ENCODE measurements around the gene PTPRU.

The PTPRU gene

GRCh38 chr1:29247571-29248273 is 11.4 kb downstream of the PTPRU start:
- H3K27ac ChIP-seq (ENCODE audit: low read length): no peak overlapping the region
- H3K4me3 ChIP-seq (ENCODE audit: low read length): no peak overlapping the region
- H3K9ac ChIP-seq (ENCODE audit: low read length): no peak overlapping the region
- peaks cover 22% of the 10 kb centered on the region for H3K4me1 ChIP-seq (ENCODE audit: control insufficient read depth, low read depth, low read length)
- no peaks in the 10 kb centered on the region for H3K9me3 ChIP-seq (ENCODE audit: control insufficient read depth, low read depth, low read length)
- no peaks in the 10 kb centered on the region for H3K36me3 ChIP-seq (ENCODE audit: control insufficient read depth, low read depth, low read length)
- H3K27me3 ChIP-seq (ENCODE audit: control insufficient read depth, insufficient read depth, low read length): no peaks in the 10 kb centered on the region

GRCh38 chr1:29248409-29248808 is 12.1 kb downstream of the PTPRU start:
- Histone ChIP-seq H3K4me3 (ENCODE audit: low read length) (no peak overlapping the region), H3K4me1 (ENCODE audit: control insufficient read depth, low read depth, low read length) (peaks cover 22% of the 10 kb centered on the region), H3K9me3 (ENCODE audit: control insufficient read depth, low read depth, low read length) (no peaks in the 10 kb centered on the region), H3K36me3 (ENCODE audit: control insufficient read depth, low read depth, low read length) (no peaks in the 10 kb centered on the region), H3K27ac (ENCODE audit: low read length) (peak overlapping the region; percentile 9), H3K9ac (ENCODE audit: low read length) (no peak overlapping the region), H3K27me3 (ENCODE audit: control insufficient read depth, insufficient read depth, low read length) (no peaks in the 10 kb centered on the region)

- H3K9ac ChIP-seq (ENCODE audit: low read length): peak overlapping the region; percentile 22
- H3K4me1 ChIP-seq (ENCODE audit: control insufficient read depth, low read depth, low read length): peaks cover 22% of the 10 kb centered on the region
- peak overlapping the region; percentile 70 for H3K27ac ChIP-seq (ENCODE audit: low read length)
- H3K27me3 ChIP-seq (ENCODE audit: control insufficient read depth, insufficient read depth, low read length): no peaks in the 10 kb centered on the region
- no peaks in the 10 kb centered on the region for H3K9me3 ChIP-seq (ENCODE audit: control insufficient read depth, low read depth, low read length)
- no peaks in the 10 kb centered on the region for H3K36me3 ChIP-seq (ENCODE audit: control insufficient read depth, low read depth, low read length)
- H3K4me3 ChIP-seq (ENCODE audit: low read length): peak overlapping the region; percentile 35
Observed at GRCh38 chr1:29249170-29249691, 12.9 kb downstream of the PTPRU start.

DNA sequence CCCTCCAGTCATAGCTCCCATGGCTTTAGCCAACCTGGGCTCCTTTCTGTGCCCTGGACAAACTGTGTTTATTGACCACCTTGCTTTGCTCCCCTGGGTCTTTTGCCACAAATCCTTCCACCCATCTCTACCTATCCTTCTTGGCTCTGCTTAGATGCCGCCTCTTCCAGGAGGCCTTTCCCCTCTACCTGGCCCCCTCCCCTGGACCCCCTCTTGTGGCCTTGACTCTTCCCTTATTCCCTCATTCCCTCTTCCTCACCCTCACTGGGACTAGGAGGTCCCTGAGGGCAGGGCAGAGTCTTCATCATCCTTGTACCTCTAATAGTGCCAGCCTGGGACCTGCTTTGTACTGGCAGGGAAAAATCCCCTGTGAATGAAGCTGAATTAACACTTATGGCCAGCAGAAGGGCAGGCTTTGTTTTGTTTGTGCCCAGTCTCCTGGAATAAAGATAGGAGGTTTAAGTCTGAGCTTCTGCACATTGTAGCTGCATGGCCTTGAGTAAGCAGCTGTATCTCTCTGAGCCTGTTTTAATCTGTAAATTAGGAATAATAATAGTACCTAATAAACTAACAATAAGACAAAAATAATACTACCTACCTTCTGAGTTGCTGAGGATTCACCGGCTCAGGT is 13.7 kb downstream of the PTPRU start:
- no peaks in the 10 kb centered on the region for H3K36me3 ChIP-seq (ENCODE audit: control insufficient read depth, low read depth, low read length)
- no peaks in the 10 kb centered on the region for H3K9me3 ChIP-seq (ENCODE audit: control insufficient read depth, low read depth, low read length)
- H3K27ac ChIP-seq (ENCODE audit: low read length): peak overlapping the region; percentile 70
- H3K27me3 ChIP-seq (ENCODE audit: control insufficient read depth, insufficient read depth, low read length): no peaks in the 10 kb centered on the region
- H3K4me3 ChIP-seq (ENCODE audit: low read length): no peak overlapping the region
- H3K4me1 ChIP-seq (ENCODE audit: control insufficient read depth, low read depth, low read length): peaks cover 22% of the 10 kb centered on the region
- peak overlapping the region; percentile 22 for H3K9ac ChIP-seq (ENCODE audit: low read length)

GRCh38 chr1:29251164-29252124 is 15.1 kb downstream of the PTPRU start:
- H3K4me3 ChIP-seq (ENCODE audit: low read length): no peak overlapping the region
- no peak overlapping the region for H3K9ac ChIP-seq (ENCODE audit: low read length)
- no peaks in the 10 kb centered on the region for H3K27me3 ChIP-seq (ENCODE audit: control insufficient read depth, insufficient read depth, low read length)
- no peaks in the 10 kb centered on the region for H3K9me3 ChIP-seq (ENCODE audit: control insufficient read depth, low read depth, low read length)
- H3K27ac ChIP-seq (ENCODE audit: low read length): no peak overlapping the region
- no peaks in the 10 kb centered on the region for H3K36me3 ChIP-seq (ENCODE audit: control insufficient read depth, low read depth, low read length)
- H3K4me1 ChIP-seq (ENCODE audit: control insufficient read depth, low read depth, low read length): peaks cover 26% of the 10 kb centered on the region

GRCh38 chr1:29253180-29253579 is 16.9 kb downstream of the PTPRU start:
- Histone ChIP-seq H3K27ac (ENCODE audit: low read length) (no peak overlapping the region), H3K27me3 (ENCODE audit: control insufficient read depth, insufficient read depth, low read length) (peaks cover 15% of the 10 kb centered on the region), H3K4me3 (ENCODE audit: low read length) (no peak overlapping the region), H3K9me3 (ENCODE audit: control insufficient read depth, low read depth, low read length) (no peaks in the 10 kb centered on the region), H3K4me1 (ENCODE audit: control insufficient read depth, low read depth, low read length) (peaks cover 35% of the 10 kb centered on the region), H3K9ac (ENCODE audit: low read length) (no peak overlapping the region), H3K36me3 (ENCODE audit: control insufficient read depth, low read depth, low read length) (no peaks in the 10 kb centered on the region)

DNA sequence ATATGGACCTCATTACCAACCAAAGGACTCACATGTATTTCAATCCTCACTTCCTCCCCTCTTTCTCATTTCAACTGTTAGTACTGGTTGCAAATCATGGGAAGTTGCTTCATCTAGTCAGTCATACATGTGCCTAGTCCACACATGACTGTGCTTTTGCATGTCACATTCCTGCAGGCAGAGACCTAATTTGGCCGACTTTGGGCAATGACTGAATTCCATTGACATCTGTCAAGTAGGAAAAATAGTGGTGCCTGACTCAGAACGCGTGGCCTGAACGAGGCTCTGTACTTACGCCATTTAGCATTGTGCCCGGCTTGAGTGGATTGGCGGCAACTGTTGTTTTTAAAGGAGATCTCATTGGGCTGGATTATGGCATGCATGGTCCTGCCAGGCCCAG is 18.0 kb downstream of the PTPRU start:
- Histone ChIP-seq H3K36me3 (ENCODE audit: control insufficient read depth, low read depth, low read length) (no peaks in the 10 kb centered on the region), H3K4me1 (ENCODE audit: control insufficient read depth, low read depth, low read length) (peaks cover 25% of the 10 kb centered on the region), H3K4me3 (ENCODE audit: low read length) (no peak overlapping the region), H3K9me3 (ENCODE audit: control insufficient read depth, low read depth, low read length) (no peaks in the 10 kb centered on the region), H3K27me3 (ENCODE audit: control insufficient read depth, insufficient read depth, low read length) (peaks cover 27% of the 10 kb centered on the region), H3K27ac (ENCODE audit: low read length) (no peak overlapping the region), H3K9ac (ENCODE audit: low read length) (no peak overlapping the region)

- H3K27ac ChIP-seq (ENCODE audit: low read length): no peak overlapping the region
- H3K36me3 ChIP-seq (ENCODE audit: control insufficient read depth, low read depth, low read length): no peaks in the 10 kb centered on the region
- H3K9ac ChIP-seq (ENCODE audit: low read length): no peak overlapping the region
- no peak overlapping the region for H3K4me3 ChIP-seq (ENCODE audit: low read length)
- H3K27me3 ChIP-seq (ENCODE audit: control insufficient read depth, insufficient read depth, low read length): peaks cover 31% of the 10 kb centered on the region
- H3K9me3 ChIP-seq (ENCODE audit: control insufficient read depth, low read depth, low read length): no peaks in the 10 kb centered on the region
- H3K4me1 ChIP-seq (ENCODE audit: control insufficient read depth, low read depth, low read length): peaks cover 18% of the 10 kb centered on the region
Observed at GRCh38 chr1:29255134-29255666, 18.9 kb downstream of the PTPRU start.

DNA sequence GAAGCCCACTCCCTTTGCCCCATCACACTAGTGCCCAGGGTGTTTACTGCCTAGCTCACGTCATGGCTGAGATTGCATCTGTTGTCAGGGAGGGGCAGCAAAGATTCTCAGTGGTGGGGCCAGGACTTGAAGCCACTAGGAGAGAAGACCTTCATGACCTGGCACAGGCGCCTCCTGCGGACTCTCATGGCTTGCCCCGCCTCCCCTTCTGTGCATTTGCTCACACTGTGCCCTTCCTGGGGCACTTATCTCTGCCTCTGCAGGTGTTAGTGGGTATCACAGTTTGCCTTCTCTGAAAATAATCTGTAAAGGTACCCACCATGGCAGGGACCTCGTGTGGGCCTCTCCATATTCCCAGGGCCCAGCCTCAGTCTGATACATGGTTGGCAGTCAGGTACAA is 20.1 kb downstream of the PTPRU start:
- no peak overlapping the region for H3K27ac ChIP-seq (ENCODE audit: low read length)
- no peaks in the 10 kb centered on the region for H3K36me3 ChIP-seq (ENCODE audit: control insufficient read depth, low read depth, low read length)
- H3K9me3 ChIP-seq (ENCODE audit: control insufficient read depth, low read depth, low read length): no peaks in the 10 kb centered on the region
- peaks cover 17% of the 10 kb centered on the region for H3K4me1 ChIP-seq (ENCODE audit: control insufficient read depth, low read depth, low read length)
- no peak overlapping the region for H3K9ac ChIP-seq (ENCODE audit: low read length)
- peaks cover 40% of the 10 kb centered on the region for H3K27me3 ChIP-seq (ENCODE audit: control insufficient read depth, insufficient read depth, low read length)
- no peak overlapping the region for H3K4me3 ChIP-seq (ENCODE audit: low read length)

GRCh38 chr1:29256979-29257804 is 20.9 kb downstream of the PTPRU start:
- Histone ChIP-seq H3K9me3 (ENCODE audit: control insufficient read depth, low read depth, low read length) (no peaks in the 10 kb centered on the region), H3K4me1 (ENCODE audit: control insufficient read depth, low read depth, low read length) (peaks cover 17% of the 10 kb centered on the region), H3K27ac (ENCODE audit: low read length) (no peak overlapping the region), H3K9ac (ENCODE audit: low read length) (no peak overlapping the region), H3K4me3 (ENCODE audit: low read length) (no peak overlapping the region), H3K27me3 (ENCODE audit: control insufficient read depth, insufficient read depth, low read length) (peaks cover 40% of the 10 kb centered on the region), H3K36me3 (ENCODE audit: control insufficient read depth, low read depth, low read length) (peaks cover 3% of the 10 kb centered on the region)

All from iPS-18a (cell line).